Measurements from ENCODE around the gene THBS2. TPM values are rescaled to one million over a fixed set of nuclear protein-coding genes. Genes with fewer than 3 reads are reported as not detected.

Gene THBS2
- total and polyA plus RNA-seq, 2 donors (not counting 1 experiment from before 2014, with no cell fraction given) = 86.5 to 269 TPM

DNA sequence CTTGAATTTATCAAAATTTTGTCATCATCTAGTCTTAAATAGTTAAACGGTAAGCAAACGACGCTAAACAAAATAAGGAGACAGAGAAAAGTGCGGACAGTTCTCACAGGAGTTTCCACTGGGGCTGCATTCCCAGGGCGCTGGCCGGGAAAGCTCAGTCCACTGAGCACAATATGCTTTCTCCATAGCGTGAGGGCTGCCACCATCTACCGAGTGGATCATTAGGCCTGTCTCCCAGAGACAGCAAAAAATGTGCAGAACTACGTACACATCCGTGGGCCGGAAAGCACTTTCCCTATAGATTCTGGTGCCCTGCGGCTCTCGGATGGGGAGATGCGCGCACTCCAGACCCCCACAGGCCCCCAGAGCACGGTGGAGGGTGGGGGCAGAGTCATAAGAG lies 84.9 kb downstream of the THBS2 start:
- no peak for DNase-seq (ENCODE audit: low read depth in 2 of 2)
- no peaks in the 10 kb centered on the region for H3K36me3 ChIP-seq (ENCODE audit: control insufficient read depth, insufficient read depth, low read length)
- no peaks in the 10 kb centered on the region for H3K9me3 ChIP-seq (ENCODE audit: control insufficient read depth, insufficient read depth, low read depth, low read length)
- peaks cover 15% of the 10 kb centered on the region for H3K4me1 ChIP-seq (ENCODE audit: control insufficient read depth, extremely low read depth, insufficient read depth, low read length)
- no peaks in the 10 kb centered on the region for H3K27me3 ChIP-seq (ENCODE audit: control insufficient read depth, insufficient read depth, low read length)
- H3K9ac ChIP-seq (ENCODE audit: insufficient read depth, low read length) = peak overlapping the region; percentile 5
- peak overlapping the region; percentile 99 for H3K27ac ChIP-seq (ENCODE audit: insufficient read depth, low read length)
- no peak overlapping the region for H3K4me3 ChIP-seq (replicated peaks in 1 of 4; ENCODE audit: control extremely low read depth in 1 of 4, insufficient read depth in 1 of 4, low read depth in 3 of 4, low read length in 4 of 4)
- H3K79me2 ChIP-seq (ENCODE audit: control insufficient read depth, insufficient read depth, low read length) = no peaks in the 10 kb centered on the region
- no peak overlapping the region for H2AFZ ChIP-seq (ENCODE audit: low read length)
- no peak overlapping the region for H3K4me2 ChIP-seq (ENCODE audit: extremely low read depth, insufficient read depth, low read length)
- TF ChIP-seq, protein P1, sequence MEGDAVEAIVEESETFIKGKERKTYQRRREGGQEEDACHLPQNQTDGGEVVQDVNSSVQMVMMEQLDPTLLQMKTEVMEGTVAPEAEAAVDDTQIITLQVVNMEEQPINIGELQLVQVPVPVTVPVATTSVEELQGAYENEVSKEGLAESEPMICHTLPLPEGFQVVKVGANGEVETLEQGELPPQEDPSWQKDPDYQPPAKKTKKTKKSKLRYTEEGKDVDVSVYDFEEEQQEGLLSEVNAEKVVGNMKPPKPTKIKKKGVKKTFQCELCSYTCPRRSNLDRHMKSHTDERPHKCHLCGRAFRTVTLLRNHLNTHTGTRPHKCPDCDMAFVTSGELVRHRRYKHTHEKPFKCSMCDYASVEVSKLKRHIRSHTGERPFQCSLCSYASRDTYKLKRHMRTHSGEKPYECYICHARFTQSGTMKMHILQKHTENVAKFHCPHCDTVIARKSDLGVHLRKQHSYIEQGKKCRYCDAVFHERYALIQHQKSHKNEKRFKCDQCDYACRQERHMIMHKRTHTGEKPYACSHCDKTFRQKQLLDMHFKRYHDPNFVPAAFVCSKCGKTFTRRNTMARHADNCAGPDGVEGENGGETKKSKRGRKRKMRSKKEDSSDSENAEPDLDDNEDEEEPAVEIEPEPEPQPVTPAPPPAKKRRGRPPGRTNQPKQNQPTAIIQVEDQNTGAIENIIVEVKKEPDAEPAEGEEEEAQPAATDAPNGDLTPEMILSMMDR (conservative IDR thresholded peaks at IDR 0.05 in 1 of 2, IDR thresholded peaks at IDR 0.05 in 1 of 2; ENCODE audit: low read depth in 1 of 2, low read length in 2 of 2) = no peak
- TF ChIP-seq EZH2 (IDR thresholded peaks at IDR 0.05; ENCODE audit: low read length, missing control alignments) = no peak
- no peaks in the 10 kb centered on the region for H4K20me1 ChIP-seq (ENCODE audit: control insufficient read depth, extremely low read depth, insufficient read depth, low read length)

DNA sequence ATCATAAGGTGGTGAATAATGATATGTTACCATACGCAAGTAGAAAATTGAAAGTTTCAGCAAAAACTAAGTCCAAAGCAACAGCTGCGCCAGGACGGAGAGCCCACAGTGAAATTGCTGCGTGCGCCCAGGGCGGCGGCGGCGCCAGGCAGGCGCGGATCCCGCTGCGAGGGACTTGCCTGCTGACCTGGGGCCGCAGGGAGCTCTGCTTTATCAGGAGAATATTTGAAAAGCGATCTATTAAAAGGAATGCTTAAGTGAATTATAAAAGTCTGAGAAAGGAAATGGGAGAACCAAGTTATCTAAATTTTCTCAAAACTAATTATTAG lies 85.4 kb downstream of the THBS2 start:
- Histone ChIP-seq H3K27me3 (ENCODE audit: control insufficient read depth, insufficient read depth, low read length) (no peaks in the 10 kb centered on the region), H3K9me3 (ENCODE audit: control insufficient read depth, insufficient read depth, low read depth, low read length) (no peaks in the 10 kb centered on the region), H2AFZ (ENCODE audit: low read length) (no peak overlapping the region), H3K4me3 (replicated peaks in 1 of 4; ENCODE audit: control extremely low read depth in 1 of 4, insufficient read depth in 1 of 4, low read depth in 3 of 4, low read length in 4 of 4) (no peak overlapping the region), H3K27ac (ENCODE audit: insufficient read depth, low read length) (peak overlapping the region; percentile 99), H3K79me2 (ENCODE audit: control insufficient read depth, insufficient read depth, low read length) (no peaks in the 10 kb centered on the region), H4K20me1 (ENCODE audit: control insufficient read depth, extremely low read depth, insufficient read depth, low read length) (no peaks in the 10 kb centered on the region), H3K4me1 (ENCODE audit: control insufficient read depth, extremely low read depth, insufficient read depth, low read length) (peaks cover 19% of the 10 kb centered on the region), H3K4me2 (ENCODE audit: extremely low read depth, insufficient read depth, low read length) (no peak overlapping the region), H3K9ac (ENCODE audit: insufficient read depth, low read length) (peak overlapping the region; percentile 48), H3K36me3 (ENCODE audit: control insufficient read depth, insufficient read depth, low read length) (no peaks in the 10 kb centered on the region)
- TF ChIP-seq, protein P1 (conservative IDR thresholded peaks at IDR 0.05 in 1 of 2, IDR thresholded peaks at IDR 0.05 in 1 of 2; ENCODE audit: low read depth in 1 of 2, low read length in 2 of 2) = no peak
- TF ChIP-seq EZH2 (IDR thresholded peaks at IDR 0.05; ENCODE audit: low read length, missing control alignments) = no peak
- no peak for DNase-seq (ENCODE audit: low read depth in 2 of 2)

DNA sequence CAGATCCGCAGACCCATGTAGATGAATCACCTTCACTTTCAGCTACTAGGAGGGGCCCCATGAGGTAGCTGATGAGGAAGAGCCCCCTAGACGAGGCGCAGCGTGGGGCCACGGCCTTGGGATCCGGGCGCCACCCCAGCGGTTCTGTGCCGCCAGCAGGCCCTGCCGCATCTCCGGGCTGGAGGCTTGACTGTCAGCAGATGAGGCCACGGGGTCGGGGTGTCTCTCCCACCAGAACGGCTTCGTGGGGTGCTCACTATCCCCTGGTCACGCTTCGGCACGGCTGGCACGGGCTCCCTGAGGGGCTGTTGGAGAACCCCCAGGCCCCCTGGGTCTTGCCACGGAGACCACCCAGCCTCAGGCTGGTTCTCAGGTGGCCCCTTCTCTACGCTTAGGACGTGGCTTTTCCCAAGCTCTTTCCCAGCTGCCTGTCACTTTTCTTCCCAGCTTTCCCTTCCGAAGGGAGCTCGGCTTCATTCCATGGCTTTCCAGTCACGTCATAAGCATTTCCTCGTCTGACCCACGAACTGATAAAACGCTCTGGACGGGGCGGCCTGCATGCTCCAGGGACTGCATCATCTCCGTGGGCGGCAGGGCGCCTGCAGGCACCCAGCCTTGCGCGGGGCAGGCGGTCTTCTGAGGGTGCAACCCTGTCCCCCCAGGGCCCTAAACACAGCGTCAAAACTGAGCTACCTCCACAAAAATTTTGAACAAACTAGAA lies 85.9 kb downstream of the THBS2 start:
- H2AFZ ChIP-seq (ENCODE audit: low read length) = peak overlapping the region; percentile 19
- H3K27ac ChIP-seq (ENCODE audit: insufficient read depth, low read length) = peak overlapping the region; percentile 99
- TF ChIP-seq, protein P1 (conservative IDR thresholded peaks at IDR 0.05 in 1 of 2, IDR thresholded peaks at IDR 0.05 in 1 of 2; ENCODE audit: low read depth in 1 of 2, low read length in 2 of 2) = no peak
- TF ChIP-seq EZH2 (IDR thresholded peaks at IDR 0.05; ENCODE audit: low read length, missing control alignments) = no peak
- H3K4me3 ChIP-seq (replicated peaks in 1 of 4; ENCODE audit: control extremely low read depth in 1 of 4, insufficient read depth in 1 of 4, low read depth in 3 of 4, low read length in 4 of 4) = no peak overlapping the region
- H4K20me1 ChIP-seq (ENCODE audit: control insufficient read depth, extremely low read depth, insufficient read depth, low read length) = no peaks in the 10 kb centered on the region
- peak overlapping the region; percentile 64 for H3K9ac ChIP-seq (ENCODE audit: insufficient read depth, low read length)
- peaks cover 23% of the 10 kb centered on the region for H3K4me1 ChIP-seq (ENCODE audit: control insufficient read depth, extremely low read depth, insufficient read depth, low read length)
- H3K9me3 ChIP-seq (ENCODE audit: control insufficient read depth, insufficient read depth, low read depth, low read length) = no peaks in the 10 kb centered on the region
- H3K27me3 ChIP-seq (ENCODE audit: control insufficient read depth, insufficient read depth, low read length) = no peaks in the 10 kb centered on the region
- peak; percentile 95 to 100 for DNase-seq (ENCODE audit: low read depth in 2 of 2)
- H3K36me3 ChIP-seq (ENCODE audit: control insufficient read depth, insufficient read depth, low read length) = no peaks in the 10 kb centered on the region
- no peaks in the 10 kb centered on the region for H3K79me2 ChIP-seq (ENCODE audit: control insufficient read depth, insufficient read depth, low read length)
- no peak overlapping the region for H3K4me2 ChIP-seq (ENCODE audit: extremely low read depth, insufficient read depth, low read length)

Measured in fibroblast of lung (primary cell).